SKM-1 treated with dmso at 0.1 percent for 144 hours (cell line): Measurements from ENCODE around the gene SRGAP1.
"Not testable (repeated sequence)": the region's sequence is repeated elsewhere in the genome, so short reads cannot be mapped to it uniquely, and the experiment has no call there.

ENCODE experiments used
- DNase-seq: peaks from one replicate; lab custom pipeline; 2025; ENCODE audit not compliant: unreplicated experiment; lab: John Stamatoyannopoulos, UW

Gene SRGAP1

DNA sequence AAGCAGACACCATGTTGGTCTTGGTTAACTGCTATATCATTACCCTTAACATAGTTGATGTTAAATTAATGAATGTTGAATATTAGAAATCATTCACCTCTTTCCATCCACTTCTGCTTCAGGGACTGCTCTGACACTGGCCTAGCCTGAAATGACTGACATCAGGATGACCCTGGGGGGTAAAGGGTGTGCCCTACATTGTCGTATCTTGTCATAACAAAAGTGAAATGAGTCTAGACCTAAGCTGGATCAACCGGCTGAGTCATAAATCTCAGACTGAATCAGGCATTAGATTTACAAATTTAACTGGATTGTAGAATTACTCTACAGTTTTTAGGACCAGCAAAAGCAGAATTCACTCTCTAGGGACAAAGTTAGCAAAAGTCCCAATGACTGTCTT, 342.3 kb downstream of the SRGAP1 start:
- no peak for DNase-seq

DNA sequence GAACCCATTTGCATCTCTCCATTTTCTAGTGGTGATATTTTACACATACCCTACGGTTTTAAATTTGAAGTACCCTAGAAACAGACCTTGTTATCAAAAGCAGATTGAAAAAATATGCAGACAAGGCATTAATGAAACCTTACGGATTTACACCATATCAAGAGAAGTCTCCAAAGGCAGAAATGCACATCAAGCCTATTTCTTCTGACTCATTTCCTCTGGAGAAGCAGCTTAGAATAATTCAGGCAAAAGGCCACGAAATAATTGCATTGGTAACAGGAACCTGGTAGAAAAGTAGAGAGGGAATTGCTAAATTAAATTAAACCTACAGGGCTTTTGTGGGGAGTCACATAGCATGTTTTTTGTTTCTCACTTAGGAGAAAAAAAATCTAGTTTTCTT, 342.9 kb downstream of the SRGAP1 start:
- DNase-seq = no peak

DNA sequence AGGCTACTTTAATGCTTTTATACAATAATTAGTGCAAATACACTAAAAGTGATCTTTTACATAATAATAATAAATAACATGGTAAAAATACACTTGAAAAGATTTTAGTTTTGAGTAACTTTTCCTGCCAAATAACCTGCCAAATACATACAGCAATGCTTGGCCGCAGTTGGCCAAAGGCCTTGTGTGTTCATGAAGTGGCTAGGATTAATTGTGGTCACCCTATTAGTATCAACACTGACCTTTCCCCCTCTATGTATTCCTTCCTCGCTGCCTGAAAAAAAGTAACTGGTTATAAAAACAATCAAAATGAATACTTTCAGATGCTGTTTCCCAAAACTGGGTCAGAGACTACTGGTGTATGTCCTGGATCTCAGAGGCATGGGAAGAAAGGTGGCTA, 343.3 kb downstream of the SRGAP1 start:
- no peak for DNase-seq

DNA sequence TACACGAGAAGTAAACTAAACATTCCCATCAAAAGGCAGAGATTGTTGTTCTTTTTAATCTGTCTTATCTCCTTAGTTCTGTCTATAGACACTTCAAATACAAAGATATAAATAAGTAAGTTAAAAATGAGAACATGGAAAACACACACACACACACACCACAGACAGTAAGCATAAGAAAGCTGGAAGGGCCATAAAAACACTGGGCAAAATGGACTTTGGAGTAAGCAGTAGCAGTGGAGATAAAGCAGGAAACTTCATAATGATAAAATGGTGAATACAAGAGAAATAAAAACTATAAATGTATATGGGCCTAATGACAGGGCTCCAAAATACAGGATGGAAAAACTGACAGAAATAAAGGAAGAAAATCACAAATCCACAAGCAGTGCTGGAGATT, 345.0 kb downstream of the SRGAP1 start:
- no peak for DNase-seq

DNA sequence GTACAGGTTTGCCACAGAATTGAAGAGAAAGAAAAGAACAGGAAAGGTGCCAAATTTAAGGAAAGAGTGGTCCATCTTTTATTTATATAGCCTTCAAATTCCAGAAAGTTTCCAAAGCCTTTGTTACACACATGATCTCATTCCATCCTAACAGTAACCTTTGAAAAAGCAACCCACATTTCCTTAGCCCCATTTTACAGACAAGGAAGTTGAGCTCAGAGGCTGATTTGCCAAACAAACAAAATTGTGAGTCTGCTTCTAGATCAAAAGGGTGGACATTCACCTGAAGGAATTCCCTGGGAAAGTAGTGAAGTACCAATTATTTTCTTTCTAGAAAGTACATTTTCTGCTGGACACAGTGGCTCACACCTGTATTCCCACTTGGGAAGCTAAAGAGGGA, 345.6 kb downstream of the SRGAP1 start:
- DNase-seq = no peak

DNA sequence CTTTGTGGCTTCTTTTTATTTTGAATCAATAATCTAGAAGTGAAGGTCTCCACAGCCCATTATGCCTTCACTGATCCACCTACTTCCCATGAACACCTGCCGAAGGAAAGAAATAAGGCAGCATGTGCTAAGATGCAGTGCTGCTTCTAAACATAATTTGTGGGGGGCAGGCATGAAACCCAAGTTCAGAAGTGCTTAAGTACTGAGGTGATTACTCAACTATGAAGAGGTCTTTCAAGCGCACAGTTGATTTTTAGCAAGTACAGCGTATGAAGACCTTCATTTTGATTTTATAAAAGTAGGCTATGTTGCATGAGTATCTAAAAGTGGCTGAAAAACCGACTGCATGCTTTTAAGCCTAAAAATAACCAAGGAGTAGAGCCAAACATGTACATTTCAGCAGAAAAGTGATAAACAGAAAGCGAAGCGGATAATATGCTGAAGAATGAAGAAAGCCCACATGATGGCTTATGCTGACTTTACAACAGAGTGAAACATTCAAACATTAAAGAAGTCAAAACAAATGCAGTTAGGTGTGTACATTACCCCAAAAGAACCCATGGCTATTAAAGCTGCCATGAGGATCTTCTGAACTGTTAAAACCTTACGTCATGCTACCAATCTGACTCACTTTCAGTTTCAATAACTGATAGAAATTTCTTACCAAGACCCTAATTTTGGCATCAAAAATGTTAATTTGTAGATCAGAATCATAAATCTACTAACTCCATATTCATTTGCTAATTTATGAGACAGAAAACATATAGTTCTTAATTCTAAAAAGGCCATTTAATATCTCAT, 348.3 kb downstream of the SRGAP1 start:
- no peak for DNase-seq

DNA sequence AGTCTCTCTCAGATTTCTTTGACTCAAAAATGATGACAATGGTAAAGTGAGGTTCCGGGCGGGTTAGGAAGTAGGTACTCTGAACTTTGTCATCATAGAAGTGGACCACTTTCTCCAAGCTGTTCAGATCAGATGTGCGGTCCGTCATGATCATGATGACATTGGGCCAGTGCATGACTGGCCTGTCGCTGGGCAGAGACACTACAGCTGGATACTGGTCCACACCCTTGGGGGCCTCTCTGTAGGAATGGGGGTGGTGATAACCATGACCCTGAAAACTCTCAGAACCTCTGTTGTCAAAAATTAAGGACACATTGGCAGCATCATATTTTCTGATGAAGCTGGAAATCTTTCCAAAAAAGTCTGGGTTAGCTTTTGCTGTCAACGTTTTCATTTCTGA, 349.4 kb downstream of the SRGAP1 start:
- DNase-seq = no peak

DNA sequence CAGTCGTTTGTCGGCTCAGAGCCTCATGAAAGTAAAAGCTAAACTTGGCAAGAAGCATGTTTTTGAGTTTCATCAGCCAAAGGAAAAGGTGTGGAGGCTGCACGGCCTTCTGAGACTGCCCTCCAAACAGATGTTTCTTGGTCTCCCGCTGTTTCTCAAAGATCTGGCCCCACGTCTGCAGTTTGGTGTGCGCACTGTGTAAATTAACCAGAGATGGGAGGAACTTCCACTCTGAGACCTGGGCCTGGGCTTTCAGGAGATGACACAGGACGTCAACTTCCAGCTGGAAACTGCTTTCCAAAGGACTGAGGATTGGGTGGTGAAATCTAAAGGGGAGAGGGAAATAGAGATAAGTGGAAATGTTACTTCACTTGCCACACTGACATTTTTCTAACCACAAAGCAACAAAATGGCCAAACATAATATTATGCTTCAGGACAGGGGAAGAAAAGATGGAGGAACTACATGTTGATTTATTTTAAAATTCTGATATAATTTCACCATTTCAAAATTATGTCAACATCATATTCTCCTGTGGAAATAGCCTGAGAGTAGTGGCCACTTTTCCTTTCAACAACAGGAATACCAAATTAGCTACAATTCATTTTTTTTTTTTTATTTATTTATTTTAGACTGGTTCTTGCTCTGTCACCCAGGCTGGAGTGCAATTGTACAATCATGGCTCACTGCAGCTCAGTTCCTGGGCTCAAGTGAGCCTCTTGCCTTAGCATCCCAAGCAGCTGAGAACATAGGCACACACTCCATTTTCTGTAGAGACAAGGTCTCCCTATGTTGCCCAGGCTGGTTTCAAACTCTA, 350.0 kb downstream of the SRGAP1 start:
- DNase-seq = no peak

DNA sequence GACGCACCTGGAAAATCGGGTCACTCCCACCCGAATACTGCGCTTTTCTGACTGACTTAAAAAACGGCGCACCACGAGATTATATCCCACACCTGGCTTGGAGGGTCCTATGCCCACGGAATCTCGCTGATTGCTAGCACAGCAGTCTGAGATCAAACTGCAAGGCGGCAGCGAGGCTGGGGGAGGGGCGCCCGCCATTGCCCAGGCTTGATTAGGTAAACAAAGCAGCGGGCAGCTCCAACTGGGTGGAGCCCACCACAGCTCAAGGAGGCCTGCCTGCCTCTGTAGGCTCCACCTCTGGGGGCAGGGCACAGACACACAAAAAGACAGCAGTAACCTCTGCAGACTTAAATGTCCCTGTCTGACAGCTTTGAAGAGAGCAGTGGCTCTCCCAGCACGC, 351.3 kb downstream of the SRGAP1 start:
- DNase-seq = not testable (repeated sequence)

DNA sequence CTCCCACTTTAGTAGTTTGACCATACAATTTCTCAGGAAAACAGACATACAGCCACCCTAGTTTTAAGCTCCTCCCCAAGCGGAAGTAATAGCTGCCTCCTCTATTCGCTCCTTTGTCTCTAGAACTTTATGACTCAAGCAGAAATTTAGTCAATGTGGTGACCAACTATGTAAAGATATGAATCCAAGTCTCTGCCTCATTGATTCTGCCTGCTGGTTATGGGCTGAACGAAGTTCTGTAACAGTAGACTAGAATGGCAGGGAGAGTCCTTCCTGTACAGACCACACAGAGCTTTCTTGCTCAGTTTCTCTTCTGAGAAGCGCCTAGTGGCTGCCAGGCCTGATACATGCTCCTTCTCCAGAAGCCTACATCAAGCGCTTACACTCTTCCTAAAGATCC, 358.5 kb downstream of the SRGAP1 start:
- no peak for DNase-seq

DNA sequence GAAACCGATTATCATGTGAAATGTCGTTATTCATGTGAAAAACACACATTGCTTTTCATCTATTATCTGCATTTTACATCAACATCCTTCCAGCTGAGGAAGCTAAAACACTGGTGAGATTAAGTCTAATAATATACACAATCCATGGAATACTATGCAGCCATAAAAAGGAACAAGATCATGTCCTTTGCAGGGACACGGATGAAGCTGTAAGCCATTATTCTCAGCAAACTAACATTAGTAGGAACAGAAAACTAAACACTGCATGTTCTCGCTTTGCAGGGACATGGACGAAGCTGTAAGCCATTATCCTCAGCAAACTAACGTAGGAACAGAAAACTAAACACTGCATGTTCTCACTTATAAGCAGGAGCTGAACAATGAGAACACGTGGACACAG, 359.3 kb downstream of the SRGAP1 start:
- DNase-seq = no peak

DNA sequence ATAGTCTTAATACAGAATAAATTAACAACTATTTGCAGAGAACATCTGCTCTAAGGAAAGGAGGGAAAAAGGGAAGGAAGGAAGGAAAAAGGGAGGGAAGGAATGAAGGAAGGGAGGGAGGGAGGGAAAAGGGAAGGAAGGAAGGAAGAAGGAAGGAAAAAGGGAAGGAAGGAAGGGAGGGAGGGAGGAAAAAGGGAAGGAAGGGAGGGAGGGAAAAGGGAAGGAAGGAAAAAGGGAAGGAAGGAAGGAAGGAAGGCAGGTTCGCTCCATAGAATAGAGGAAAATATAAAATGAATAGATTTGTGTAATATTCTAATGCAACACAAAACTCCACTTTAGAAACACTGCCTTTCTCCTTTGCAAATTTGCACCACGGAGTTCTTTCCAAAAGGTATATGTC, 361.0 kb downstream of the SRGAP1 start:
- DNase-seq = no peak

DNA sequence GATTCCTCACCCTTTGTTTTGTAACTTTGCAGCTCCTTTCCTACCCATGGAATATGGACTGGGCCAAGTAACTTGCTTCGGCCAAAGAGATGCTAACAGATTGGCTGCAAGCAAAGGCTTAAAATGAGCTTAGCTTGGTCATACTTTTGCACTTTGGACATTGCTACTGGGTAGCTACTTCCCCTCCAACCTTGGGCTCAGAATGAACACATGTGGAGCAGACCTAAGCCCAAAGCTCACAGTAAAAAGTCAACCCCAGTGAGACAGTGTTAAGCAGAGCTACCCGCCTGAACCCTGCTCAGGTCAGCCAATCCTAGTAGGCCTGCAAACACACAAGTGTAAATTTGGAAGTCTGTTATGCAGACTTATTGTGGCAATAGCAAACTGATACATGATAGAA, 363.0 kb downstream of the SRGAP1 start:
- DNase-seq = no peak
